Calu3 (cell line): ENCODE data around the gene PRKN. TPM values are rescaled to one million over a fixed set of nuclear protein-coding genes. Genes with fewer than 3 reads are reported as not detected.

Experiments used
- BruUV-seq: library from RNA; stranded (reverse); fragments of 400-500 nt; replicated peaks from 2 replicates; lab custom pipeline; 2021; lab: Mats Ljungman, UMichigan
- CTCF ChIA-PET: fragments of 300-600 bp; sonication (Branson Sonifier 250); formaldehyde crosslinking; loops from one replicate; lab custom pipeline; 2022; ENCODE audit warnings: antibody characterized with exemption; lab: Charles Lee
- DNase-seq: peaks from one replicate; pipeline ENCODE4 v3.0.0; 2022
- H3K27ac Mint-ChIP-seq: one replicate; pipeline ENCODE4 v1.8.0; 2022; ENCODE audit warnings: mixed read lengths; ENCODE audit not compliant: unreplicated experiment
- H3K27me3 Mint-ChIP-seq: one replicate; pipeline ENCODE4 v1.8.0; 2022; ENCODE audit warnings: mixed read lengths; ENCODE audit not compliant: unreplicated experiment
- H3K36me3 Mint-ChIP-seq: one replicate; pipeline ENCODE4 v1.8.0; 2022; ENCODE audit warnings: mild to moderate bottlenecking, moderate library complexity, mixed read lengths; ENCODE audit not compliant: insufficient read depth, unreplicated experiment
- H3K4me1 Mint-ChIP-seq: one replicate; pipeline ENCODE4 v1.8.0; 2022; ENCODE audit warnings: mild to moderate bottlenecking, low read depth, mixed read lengths; ENCODE audit not compliant: unreplicated experiment
- H3K4me3 Mint-ChIP-seq: one replicate; pipeline ENCODE4 v1.8.0; 2022; ENCODE audit warnings: mild to moderate bottlenecking, low read depth, moderate library complexity, mixed read lengths; ENCODE audit not compliant: unreplicated experiment
- H3K9me3 Mint-ChIP-seq: one replicate; pipeline ENCODE4 v1.8.0; 2022; ENCODE audit warnings: low read depth, mixed read lengths; ENCODE audit not compliant: unreplicated experiment
- CTCF ChIP-seq: fragments of 200-600 bp; IDR thresholded peaks from one replicate; pipeline ENCODE4 v1.8.0; 2022; ENCODE audit warnings: antibody characterized with exemption; ENCODE audit not compliant: unreplicated experiment
- intact Hi-C: fragments of 100-400 bp; cut with micrococcal nuclease; formaldehyde crosslinking; loops from one replicate; pipeline ENCODE4 v1.10.0; 2022; ENCODE audit not compliant: unreplicated experiment
- total RNA-seq: library from RNA; stranded (reverse); gene quantifications from 2 replicates; pipeline ENCODE4 v1.2.3, GENCODE V29; 2022

PRKN gene
- total RNA-seq, 1 experiment from 2014 or later, result 3.8 TPM

GRCh38 chr6:161477876-161478425 is 1249.6 kb downstream of the PRKN start:
- intact Hi-C loops, result no loop called here
- Mint-ChIP-seq H3K27me3 (no peaks in the 10 kb centered on the region), H3K4me3 (no peak overlapping the region), H3K9me3 (no peaks in the 10 kb centered on the region), H3K4me1 (no peaks in the 10 kb centered on the region), H3K36me3 (no peaks in the 10 kb centered on the region), H3K27ac (no peak overlapping the region)
- no TSS peak for BruUV-seq
- CTCF ChIA-PET, result no interaction called here
- TF ChIP-seq CTCF, result no peak
- DNase-seq, result no peak

GRCh38 chr6:161476711-161477110 is 1250.9 kb downstream of the PRKN start:
- no peak for TF ChIP-seq CTCF
- BruUV-seq, result no TSS peak
- Mint-ChIP-seq H3K4me3 (no peak overlapping the region), H3K27ac (no peak overlapping the region), H3K9me3 (no peaks in the 10 kb centered on the region), H3K4me1 (no peaks in the 10 kb centered on the region), H3K36me3 (no peaks in the 10 kb centered on the region), H3K27me3 (no peaks in the 10 kb centered on the region)
- intact Hi-C loops, result no loop called here
- no peak for DNase-seq
- CTCF ChIA-PET, result interaction anchor here (0.6 kb wide), 1 partner anchor 14 kb away, joined by 4 read pairs; no protein-coding TSS in a partner anchor

- no TSS peak for BruUV-seq
Measured at GRCh38 chr6:161465403-161465802, 1262.2 kb downstream of the PRKN start.

GRCh38 chr6:161463071-161463470 is 1264.5 kb downstream of the PRKN start:
- H3K9me3 Mint-ChIP-seq, result peaks cover 2% of the 10 kb centered on the region
- H3K36me3 Mint-ChIP-seq, result no peaks in the 10 kb centered on the region
- TF ChIP-seq CTCF, result no peak
- no peak overlapping the region for H3K4me3 Mint-ChIP-seq
- DNase-seq, result no peak
- CTCF ChIA-PET, result interaction anchor here (1.7 kb wide), 1 partner anchor 45 kb away, joined by 11 read pairs; no protein-coding TSS in a partner anchor
- BruUV-seq, result no TSS peak
- intact Hi-C loops, result loop anchor here (2.0 kb wide), 1 partner anchor 20 kb away; no protein-coding TSS in a partner anchor
- no peak overlapping the region for H3K27ac Mint-ChIP-seq
- no peaks in the 10 kb centered on the region for H3K27me3 Mint-ChIP-seq
- peaks cover 13% of the 10 kb centered on the region for H3K4me1 Mint-ChIP-seq

More at GRCh38 chr6:161465403-161465802, 1262.2 kb downstream of the PRKN start:
- intact Hi-C loops, result no loop called here
- no peak for TF ChIP-seq CTCF
- peaks cover 13% of the 10 kb centered on the region for H3K4me1 Mint-ChIP-seq
- CTCF ChIA-PET, result no interaction called here
- no peaks in the 10 kb centered on the region for H3K27me3 Mint-ChIP-seq
- no peaks in the 10 kb centered on the region for H3K36me3 Mint-ChIP-seq
- H3K9me3 Mint-ChIP-seq, result peaks cover 4% of the 10 kb centered on the region
- H3K4me3 Mint-ChIP-seq, result no peak overlapping the region
- no peak overlapping the region for H3K27ac Mint-ChIP-seq
- DNase-seq, result no peak
